Dendritic cell treated with granulocyte-macrophage colony-stimulating factor and Interleukin-4, amounts not matched to agents 40 ng/mL and 50 ng/mL, for 4 days (primary cell): ENCODE data around the gene SNAPIN.
"Not testable (repeated sequence)": the region's sequence is repeated elsewhere in the genome, so short reads cannot be mapped to it uniquely, and the experiment has no call there.

Experiments
- H3K27ac Mint-ChIP-seq: one replicate; pipeline ENCODE4 v1.8.0; 2022; ENCODE audit warnings: mild to moderate bottlenecking, mixed read lengths
- H3K27me3 Mint-ChIP-seq: one replicate; pipeline ENCODE4 v1.8.0; 2022; ENCODE audit warnings: mild to moderate bottlenecking, mixed read lengths
- H3K36me3 Mint-ChIP-seq: one replicate; pipeline ENCODE4 v1.8.0; 2022; ENCODE audit warnings: low read depth, mixed read lengths
- H3K4me1 Mint-ChIP-seq: one replicate; pipeline ENCODE4 v1.8.0; 2022; ENCODE audit warnings: low read depth, mixed read lengths
- H3K4me3 Mint-ChIP-seq: one replicate; pipeline ENCODE4 v1.8.0; 2022; ENCODE audit warnings: mild to moderate bottlenecking, moderate library complexity, mixed read lengths
- H3K9me3 Mint-ChIP-seq: one replicate; pipeline ENCODE4 v1.8.0; 2022; ENCODE audit warnings: mixed read lengths
- intact Hi-C: fragments of 100-400 bp; cut with micrococcal nuclease; formaldehyde crosslinking; loops from one replicate; pipeline ENCODE4 v1.15.0; 2022

The SNAPIN gene

GRCh38 chr1:153630384-153630783, 28.1 kb upstream of the SNAPIN start:
- intact Hi-C loops, result no loop called here
- Mint-ChIP-seq H3K27ac (peak overlapping the region; percentile 0), H3K4me1 (peaks cover 76% of the 10 kb centered on the region), H3K9me3 (no peaks in the 10 kb centered on the region), H3K4me3 (no peak overlapping the region), H3K36me3 (peaks cover 15% of the 10 kb centered on the region), H3K27me3 (peaks cover 23% of the 10 kb centered on the region)

DNA sequence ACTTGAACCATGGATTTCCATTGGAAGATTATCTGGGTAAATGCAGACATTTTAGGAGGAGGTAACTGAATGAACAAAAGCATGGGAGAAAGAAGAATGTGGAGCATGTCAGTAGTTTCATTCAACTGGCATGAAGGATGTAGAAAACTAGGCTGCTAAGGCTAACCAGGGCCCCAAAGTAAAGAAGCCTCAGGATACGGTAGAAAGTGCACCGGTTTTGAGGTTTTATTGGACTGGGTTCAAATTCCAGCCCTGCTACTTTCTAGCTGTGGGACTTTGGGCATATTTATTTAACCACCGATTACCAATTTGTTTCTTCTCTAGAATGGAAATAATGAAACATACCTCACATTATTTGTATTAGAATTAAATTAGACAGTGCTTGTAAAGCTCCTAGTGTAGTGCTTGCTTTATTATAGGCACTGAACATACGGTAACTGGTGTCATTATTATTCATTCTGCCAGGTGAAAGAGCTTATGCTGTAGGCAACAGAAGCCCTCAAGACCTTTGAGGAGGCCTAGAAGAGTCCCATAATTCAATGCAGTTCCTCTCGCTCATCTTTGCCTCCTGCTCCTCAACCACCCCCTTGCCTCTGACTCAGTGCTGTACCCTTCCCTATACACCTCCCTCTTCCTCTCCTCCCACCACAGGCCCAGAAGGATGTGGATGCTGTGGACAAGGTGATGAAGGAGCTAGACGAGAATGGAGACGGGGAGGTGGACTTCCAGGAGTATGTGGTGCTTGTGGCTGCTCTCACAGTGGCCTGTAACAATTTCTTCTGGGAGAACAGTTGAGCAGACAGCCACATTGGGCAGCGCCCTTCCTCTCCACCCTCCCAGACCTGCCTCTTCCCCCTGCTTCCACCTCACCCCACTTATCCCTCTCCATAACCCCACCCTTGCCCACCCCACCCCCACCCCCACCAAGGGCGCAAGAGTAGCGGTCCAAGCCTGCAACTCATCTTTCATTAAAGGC, 27.2 kb upstream of the SNAPIN start:
- H3K9me3 Mint-ChIP-seq, result no peaks in the 10 kb centered on the region

GRCh38 chr1:153633161-153633753, 25.2 kb upstream of the SNAPIN start:
- peaks cover 44% of the 10 kb centered on the region for H3K36me3 Mint-ChIP-seq
- H3K27ac Mint-ChIP-seq, result peak overlapping the region; percentile 98
- peaks cover 67% of the 10 kb centered on the region for H3K4me1 Mint-ChIP-seq
- no peaks in the 10 kb centered on the region for H3K9me3 Mint-ChIP-seq
- H3K27me3 Mint-ChIP-seq, result peaks cover 4% of the 10 kb centered on the region
- H3K4me3 Mint-ChIP-seq, result peak overlapping the region; percentile 100
- intact Hi-C loops, result no loop called here

More for the DNA sequence above, 27.2 kb upstream of the SNAPIN start:
- Mint-ChIP-seq H3K36me3 (peaks cover 25% of the 10 kb centered on the region), H3K27ac (peak overlapping the region; percentile 62), H3K4me1 (peaks cover 73% of the 10 kb centered on the region), H3K4me3 (no peak overlapping the region), H3K27me3 (peaks cover 20% of the 10 kb centered on the region)
- intact Hi-C loops, result no loop called here

GRCh38 chr1:153633754-153634665, 24.5 kb upstream of the SNAPIN start, which contains the start of gene CHTOP:
Gene CHTOP, plus strand, starts transcription at chr1:153634066. Its CDS starts 2,523 bp downstream, at chr1:153636589.
- Mint-ChIP-seq H3K9me3 (no peaks in the 10 kb centered on the region), H3K27me3 (peaks cover 2% of the 10 kb centered on the region), H3K27ac (peak within 1 kb of the TSS; percentile 98), H3K4me3 (peak within 1 kb of the TSS; percentile 100), H3K36me3 (peaks cover 52% of the 10 kb centered on the region), H3K4me1 (peaks cover 59% of the 10 kb centered on the region)
- intact Hi-C loops, result loop anchor here (1.0 kb wide), 1 partner anchor 24 kb away; the partner anchor contains the start of gene SNAPIN

DNA sequence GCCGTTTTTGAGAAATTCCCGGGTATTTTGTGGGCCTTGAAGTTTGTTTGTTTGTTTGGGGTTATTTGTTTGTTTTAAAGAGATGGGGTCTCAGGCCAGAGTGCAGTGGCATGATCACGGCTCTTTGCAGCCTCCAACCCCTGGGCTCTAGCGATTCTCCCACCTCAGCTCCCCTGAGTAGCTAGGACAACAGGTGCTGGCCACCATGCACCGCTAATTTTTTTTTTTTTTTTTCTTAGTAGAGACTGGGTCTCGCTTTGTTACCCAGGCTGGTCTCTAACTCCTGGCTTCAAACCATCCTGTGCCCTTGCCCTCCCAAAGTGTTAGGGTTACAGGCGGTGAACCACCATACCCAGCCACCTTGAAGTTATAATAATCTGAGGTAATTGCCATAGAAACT, 22.6 kb upstream of the SNAPIN start:
- Mint-ChIP-seq H3K4me1 (peaks cover 40% of the 10 kb centered on the region), H3K9me3 (no peaks in the 10 kb centered on the region), H3K4me3 (no peak overlapping the region), H3K27me3 (no peaks in the 10 kb centered on the region), H3K36me3 (peaks cover 70% of the 10 kb centered on the region), H3K27ac (peak overlapping the region; percentile 22)
- intact Hi-C loops, result no loop called here

GRCh38 chr1:153636312-153636711, 22.2 kb upstream of the SNAPIN start:
- peaks cover 36% of the 10 kb centered on the region for H3K4me1 Mint-ChIP-seq
- H3K27me3 Mint-ChIP-seq, result no peaks in the 10 kb centered on the region
- H3K27ac Mint-ChIP-seq, result no peak overlapping the region
- H3K9me3 Mint-ChIP-seq, result no peaks in the 10 kb centered on the region
- no peak overlapping the region for H3K4me3 Mint-ChIP-seq
- intact Hi-C loops, result no loop called here
- peaks cover 75% of the 10 kb centered on the region for H3K36me3 Mint-ChIP-seq

- Mint-ChIP-seq H3K9me3 (no peaks in the 10 kb centered on the region), H3K4me3 (no peak overlapping the region), H3K27ac (no peak overlapping the region), H3K36me3 (peaks cover 94% of the 10 kb centered on the region), H3K4me1 (peaks cover 28% of the 10 kb centered on the region), H3K27me3 (no peaks in the 10 kb centered on the region)
- intact Hi-C loops, result no loop called here
Measured at GRCh38 chr1:153638261-153638660, 20.2 kb upstream of the SNAPIN start.

DNA sequence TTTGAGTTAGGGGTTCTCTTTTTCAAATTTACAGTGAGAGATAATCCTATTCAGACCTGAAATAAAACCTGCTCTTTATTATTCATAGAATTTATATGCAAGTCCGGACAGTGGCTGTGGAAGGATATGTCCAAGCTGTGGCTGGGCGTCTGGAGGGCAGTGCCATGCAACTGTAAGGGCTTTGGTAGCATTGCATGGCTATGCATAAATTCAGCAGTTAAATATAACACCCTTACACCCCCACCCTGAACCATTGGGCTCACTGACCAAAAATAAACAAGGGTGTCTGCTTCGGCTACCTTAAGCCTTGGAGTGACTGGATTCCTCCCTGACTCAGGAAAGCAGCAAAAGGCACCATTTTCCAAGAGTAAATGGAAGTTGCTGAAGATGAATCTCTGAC, 19.2 kb upstream of the SNAPIN start:
- H3K4me3 Mint-ChIP-seq, result no peak overlapping the region
- intact Hi-C loops, result no loop called here
- peaks cover 32% of the 10 kb centered on the region for H3K4me1 Mint-ChIP-seq
- no peak overlapping the region for H3K27ac Mint-ChIP-seq
- no peaks in the 10 kb centered on the region for H3K27me3 Mint-ChIP-seq
- H3K9me3 Mint-ChIP-seq, result no peaks in the 10 kb centered on the region
- H3K36me3 Mint-ChIP-seq, result peaks cover 98% of the 10 kb centered on the region

GRCh38 chr1:153640213-153640612, 18.3 kb upstream of the SNAPIN start:
- H3K27ac Mint-ChIP-seq, H3K9me3 Mint-ChIP-seq, H3K27me3 Mint-ChIP-seq, H3K4me3 Mint-ChIP-seq, intact Hi-C loops: not testable (repeated sequence)
- Mint-ChIP-seq H3K4me1 (peaks cover 39% of the 10 kb centered on the region), H3K36me3 (peaks cover 99% of the 10 kb centered on the region)

GRCh38 chr1:153640861-153641260, 17.6 kb upstream of the SNAPIN start:
- intact Hi-C loops, result no loop called here
- Mint-ChIP-seq H3K4me1 (peaks cover 45% of the 10 kb centered on the region), H3K36me3 (peaks cover 100% of the 10 kb centered on the region), H3K27me3 (no peaks in the 10 kb centered on the region), H3K27ac (no peak overlapping the region), H3K9me3 (no peaks in the 10 kb centered on the region), H3K4me3 (no peak overlapping the region)

- Mint-ChIP-seq H3K36me3 (peaks cover 100% of the 10 kb centered on the region), H3K4me1 (peaks cover 52% of the 10 kb centered on the region), H3K27ac (no peak overlapping the region), H3K4me3 (no peak overlapping the region), H3K27me3 (no peaks in the 10 kb centered on the region), H3K9me3 (no peaks in the 10 kb centered on the region)
- intact Hi-C loops, result no loop called here
Measured at GRCh38 chr1:153642161-153642560, 16.3 kb upstream of the SNAPIN start.

DNA sequence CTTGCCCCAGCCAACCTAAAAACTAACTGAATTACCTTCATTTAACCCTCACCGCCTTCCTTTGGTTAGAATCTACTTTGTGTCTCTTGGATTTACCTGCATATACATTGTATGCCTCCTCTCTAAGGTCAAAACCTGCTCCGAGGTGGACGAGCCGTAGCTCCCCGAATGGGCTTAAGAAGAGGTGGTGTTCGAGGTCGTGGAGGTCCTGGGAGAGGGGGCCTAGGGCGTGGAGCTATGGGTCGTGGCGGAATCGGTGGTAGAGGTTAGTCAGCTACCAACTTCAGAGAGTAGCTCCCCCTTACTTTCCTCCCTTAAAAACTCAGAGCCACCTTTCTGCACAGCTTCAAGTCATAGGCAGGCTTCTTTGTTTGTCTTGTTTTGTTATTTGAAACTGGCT, 15.4 kb upstream of the SNAPIN start:
- Mint-ChIP-seq H3K9me3 (no peaks in the 10 kb centered on the region), H3K4me3 (no peak overlapping the region), H3K27me3 (no peaks in the 10 kb centered on the region), H3K36me3 (peaks cover 100% of the 10 kb centered on the region), H3K4me1 (peaks cover 55% of the 10 kb centered on the region), H3K27ac (no peak overlapping the region)
- intact Hi-C loops, result no loop called here

GRCh38 chr1:153643816-153644215, 14.7 kb upstream of the SNAPIN start:
- Mint-ChIP-seq H3K27ac (no peak overlapping the region), H3K27me3 (no peaks in the 10 kb centered on the region)

More at GRCh38 chr1:153643816-153644215, 14.7 kb upstream of the SNAPIN start:
- no peaks in the 10 kb centered on the region for H3K9me3 Mint-ChIP-seq
- H3K4me1 Mint-ChIP-seq, result peaks cover 59% of the 10 kb centered on the region
- peaks cover 94% of the 10 kb centered on the region for H3K36me3 Mint-ChIP-seq
- intact Hi-C loops, result no loop called here
- no peak overlapping the region for H3K4me3 Mint-ChIP-seq
